ENCODE measurements around the gene PKIB. TPM values are rescaled to one million over a fixed set of nuclear protein-coding genes. Genes with fewer than 3 reads are reported as not detected.

PKIB gene
- total RNA-seq, 1 donor from 2014 or later = 15.3 TPM

GRCh38 chr6:122614303-122614702 is 4.1 kb downstream of the PKIB start:
- H3K4me3 ChIP-seq (ENCODE audit: low read depth, low read length) = no peak overlapping the region
- no peaks in the 10 kb centered on the region for H3K27me3 ChIP-seq (ENCODE audit: control insufficient read depth, insufficient read depth, low read length)
- no peak for DNase-seq (ENCODE audit: low read depth)
- H3K36me3 ChIP-seq (ENCODE audit: control insufficient read depth, insufficient read depth, low read length) = no peaks in the 10 kb centered on the region
- TF ChIP-seq, protein P1, sequence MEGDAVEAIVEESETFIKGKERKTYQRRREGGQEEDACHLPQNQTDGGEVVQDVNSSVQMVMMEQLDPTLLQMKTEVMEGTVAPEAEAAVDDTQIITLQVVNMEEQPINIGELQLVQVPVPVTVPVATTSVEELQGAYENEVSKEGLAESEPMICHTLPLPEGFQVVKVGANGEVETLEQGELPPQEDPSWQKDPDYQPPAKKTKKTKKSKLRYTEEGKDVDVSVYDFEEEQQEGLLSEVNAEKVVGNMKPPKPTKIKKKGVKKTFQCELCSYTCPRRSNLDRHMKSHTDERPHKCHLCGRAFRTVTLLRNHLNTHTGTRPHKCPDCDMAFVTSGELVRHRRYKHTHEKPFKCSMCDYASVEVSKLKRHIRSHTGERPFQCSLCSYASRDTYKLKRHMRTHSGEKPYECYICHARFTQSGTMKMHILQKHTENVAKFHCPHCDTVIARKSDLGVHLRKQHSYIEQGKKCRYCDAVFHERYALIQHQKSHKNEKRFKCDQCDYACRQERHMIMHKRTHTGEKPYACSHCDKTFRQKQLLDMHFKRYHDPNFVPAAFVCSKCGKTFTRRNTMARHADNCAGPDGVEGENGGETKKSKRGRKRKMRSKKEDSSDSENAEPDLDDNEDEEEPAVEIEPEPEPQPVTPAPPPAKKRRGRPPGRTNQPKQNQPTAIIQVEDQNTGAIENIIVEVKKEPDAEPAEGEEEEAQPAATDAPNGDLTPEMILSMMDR (IDR thresholded peaks at IDR 0.05; ENCODE audit: insufficient read depth, low read length, poor library complexity, severe bottlenecking) = no peak

GRCh38 chr6:122615409-122615808 is 5.2 kb downstream of the PKIB start:
- no peaks in the 10 kb centered on the region for H3K27me3 ChIP-seq (ENCODE audit: control insufficient read depth, insufficient read depth, low read length)
- TF ChIP-seq, protein P1 (IDR thresholded peaks at IDR 0.05; ENCODE audit: insufficient read depth, low read length, poor library complexity, severe bottlenecking) = no peak
- H3K4me3 ChIP-seq (ENCODE audit: low read depth, low read length) = no peak overlapping the region
- no peak for DNase-seq (ENCODE audit: low read depth)
- no peaks in the 10 kb centered on the region for H3K36me3 ChIP-seq (ENCODE audit: control insufficient read depth, insufficient read depth, low read length)

DNA sequence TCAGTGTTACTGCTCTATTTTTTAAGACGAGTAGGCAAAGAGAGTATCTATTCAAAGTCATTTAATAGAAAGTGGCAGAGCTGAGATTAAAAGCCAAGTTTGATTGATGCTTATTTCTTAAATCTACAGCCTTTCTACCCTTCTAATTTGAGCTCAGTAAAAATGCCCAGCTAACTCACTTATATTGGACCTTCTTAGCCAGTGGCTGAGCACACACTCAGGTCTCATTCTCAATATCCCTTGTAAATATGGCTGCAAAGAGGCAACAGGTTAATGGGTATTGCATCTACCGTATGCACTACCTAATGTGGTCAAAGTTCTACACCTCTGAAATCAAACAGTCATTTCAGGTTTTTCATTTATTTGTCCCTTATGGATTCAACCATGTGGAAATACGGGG is 6.7 kb downstream of the PKIB start:
- H3K36me3 ChIP-seq (ENCODE audit: control insufficient read depth, insufficient read depth, low read length) = no peaks in the 10 kb centered on the region
- TF ChIP-seq, protein P1 (IDR thresholded peaks at IDR 0.05; ENCODE audit: insufficient read depth, low read length, poor library complexity, severe bottlenecking) = no peak
- H3K27me3 ChIP-seq (ENCODE audit: control insufficient read depth, insufficient read depth, low read length) = no peaks in the 10 kb centered on the region
- no peak overlapping the region for H3K4me3 ChIP-seq (ENCODE audit: low read depth, low read length)
- no peak for DNase-seq (ENCODE audit: low read depth)

GRCh38 chr6:122619309-122619708 is 9.1 kb downstream of the PKIB start:
- H3K36me3 ChIP-seq (ENCODE audit: control insufficient read depth, insufficient read depth, low read length) = no peaks in the 10 kb centered on the region
- no peak for DNase-seq (ENCODE audit: low read depth)
- TF ChIP-seq, protein P1 (IDR thresholded peaks at IDR 0.05; ENCODE audit: insufficient read depth, low read length, poor library complexity, severe bottlenecking) = no peak
- no peak overlapping the region for H3K4me3 ChIP-seq (ENCODE audit: low read depth, low read length)
- no peaks in the 10 kb centered on the region for H3K27me3 ChIP-seq (ENCODE audit: control insufficient read depth, insufficient read depth, low read length)

- Histone ChIP-seq H3K27me3 (ENCODE audit: control insufficient read depth, insufficient read depth, low read length) (no peaks in the 10 kb centered on the region), H3K4me3 (ENCODE audit: low read depth, low read length) (no peak overlapping the region), H3K36me3 (ENCODE audit: control insufficient read depth, insufficient read depth, low read length) (no peaks in the 10 kb centered on the region)
- DNase-seq (ENCODE audit: low read depth) = no peak
- TF ChIP-seq, protein P1 (IDR thresholded peaks at IDR 0.05; ENCODE audit: insufficient read depth, low read length, poor library complexity, severe bottlenecking) = no peak
Observed at GRCh38 chr6:122620428-122620827, 10.2 kb downstream of the PKIB start.

DNA sequence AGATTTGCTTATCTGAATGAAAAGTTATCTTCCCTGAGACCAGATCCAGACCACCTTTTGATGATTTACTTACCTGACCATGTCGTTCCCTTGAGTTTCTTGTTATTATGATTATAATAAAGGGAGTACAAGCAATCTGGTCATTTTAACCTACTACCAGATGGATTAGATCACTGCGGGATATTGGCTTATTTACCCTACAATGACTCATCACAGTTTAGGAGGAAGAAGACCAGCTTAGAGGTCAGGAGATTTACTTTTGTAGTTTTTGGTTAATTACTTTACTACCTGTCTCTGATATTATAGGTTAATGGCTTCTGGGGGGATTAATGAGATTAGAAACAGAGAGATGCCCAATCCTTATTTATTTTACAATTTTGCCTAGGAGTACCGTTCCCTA is 10.7 kb downstream of the PKIB start:
- TF ChIP-seq, protein P1 (IDR thresholded peaks at IDR 0.05; ENCODE audit: insufficient read depth, low read length, poor library complexity, severe bottlenecking) = no peak
- no peaks in the 10 kb centered on the region for H3K36me3 ChIP-seq (ENCODE audit: control insufficient read depth, insufficient read depth, low read length)
- no peaks in the 10 kb centered on the region for H3K27me3 ChIP-seq (ENCODE audit: control insufficient read depth, insufficient read depth, low read length)
- DNase-seq (ENCODE audit: low read depth) = no peak
- no peak overlapping the region for H3K4me3 ChIP-seq (ENCODE audit: low read depth, low read length)

Measured in kidney epithelial cell (primary cell).